ENCODE measurements around the gene OR2H1.

- TF ChIP-seq CTCF (IDR thresholded peaks at IDR 0.05; ENCODE audit: low read depth, low read length, poor library complexity, severe bottlenecking) = no peak
- TF ChIP-seq EZH2phosphoT487 (IDR thresholded peaks at IDR 0.05; ENCODE audit: borderline replicate concordance, low read length) = no peak
These were observed 45.6 kb downstream of the OR2H1 start for GRCh38 chr6:29502597-29502996.
